RWPE1 (cell line): Measurements from ENCODE around the gene ST3GAL3.

Source experiments
- CTCF ChIA-PET: fragments of 350-600 bp; sonication (Branson Sonifier 250); formaldehyde crosslinking; extraction: SDS; loops from one replicate; lab custom pipeline; 2021; lab: Yijun Ruan, JAX
- POLR2A ChIA-PET: fragments of 400-600 bp; formaldehyde crosslinking; extraction: SDS; loops from one replicate; lab custom pipeline; 2020; ENCODE audit warnings: antibody characterized with exemption; ENCODE audit not compliant: low non-redundant PET; lab: Yijun Ruan, JAX
- DNase-seq: peaks from one replicate; pipeline ENCODE4 v3.0.0; 2012; ENCODE audit warnings: low spot score
- H3K27ac ChIP-seq: fragments of 450-650 bp; 2 replicates; pipeline ENCODE4 v1.5.1; 2017
- CTCF ChIP-seq: fragments of 450-650 bp; conservative IDR thresholded peaks from 2 replicates; pipeline ENCODE4 v1.5.1; 2017; ENCODE audit warnings: low read depth, mild to moderate bottlenecking

Gene ST3GAL3

GRCh38 chr1:43691871-43692815 is 15.2 kb upstream of the ST3GAL3 start:
- TF ChIP-seq CTCF, result no peak
- DNase-seq, result no peak
- CTCF ChIA-PET, result interaction anchor here (1.1 kb wide), 1 partner anchor 313 kb away, joined by 3 read pairs; no protein-coding TSS in a partner anchor
- no peak overlapping the region for H3K27ac ChIP-seq
- POLR2A ChIA-PET, result interaction anchor here (0.6 kb wide), 1 partner anchor 20 kb away, joined by 3 read pairs; no protein-coding TSS in a partner anchor

- TF ChIP-seq CTCF, result no peak
- no peak for DNase-seq
Measured at GRCh38 chr1:43693371-43693770, 14.0 kb upstream of the ST3GAL3 start.

GRCh38 chr1:43699281-43699680 is 8.1 kb upstream of the ST3GAL3 start:
- no peak for DNase-seq
- ChIA-PET CTCF (interaction anchor here (1.2 kb wide), 1 partner anchor 12 kb away, joined by 5 read pairs; no protein-coding TSS in a partner anchor), POLR2A (no interaction called here)
- no peak overlapping the region; the same call in 1 of the 2 replicates for H3K27ac ChIP-seq
- TF ChIP-seq CTCF, result no peak

More at GRCh38 chr1:43693371-43693770, 14.0 kb upstream of the ST3GAL3 start:
- POLR2A ChIA-PET, result no interaction called here
- H3K27ac ChIP-seq, result no peak overlapping the region; the same call in 1 of the 2 replicates
- CTCF ChIA-PET, result interaction anchor here (1.1 kb wide), 1 partner anchor 312 kb away, joined by 3 read pairs; no protein-coding TSS in a partner anchor

GRCh38 chr1:43703836-43704235 is 3.5 kb upstream of the ST3GAL3 start:
- DNase-seq, result no peak
- no peak for TF ChIP-seq CTCF
- ChIA-PET CTCF (interaction anchor here (1.0 kb wide), 1 partner anchor 38 kb away, joined by 3 read pairs; no protein-coding TSS in a partner anchor), POLR2A (no interaction called here)
- H3K27ac ChIP-seq, result no peak overlapping the region

- ChIA-PET CTCF (interaction anchor here (1.0 kb wide), 2 partner anchors 39 to 231 kb away, joined by 3 read pairs; no protein-coding TSS in a partner anchor), POLR2A (no interaction called here)
- peak overlapping the region; percentile 91 for H3K27ac ChIP-seq
- peak; percentile 52 for TF ChIP-seq CTCF
- no peak for DNase-seq
Measured at GRCh38 chr1:43704838-43705237, 2.5 kb upstream of the ST3GAL3 start.

- no peak for TF ChIP-seq CTCF
- peak overlapping the region; percentile 91 for H3K27ac ChIP-seq
- DNase-seq, result no peak
- ChIA-PET POLR2A (no interaction called here), CTCF (interaction anchor here (1.0 kb wide), 1 partner anchor 230 kb away, joined by 3 read pairs; no protein-coding TSS in a partner anchor)
Measured at GRCh38 chr1:43705334-43705733, 2.0 kb upstream of the ST3GAL3 start.
